GM23338 (cell line): ENCODE measurements around the gene CEACAM7. TPM values are rescaled to one million over a fixed set of nuclear protein-coding genes. Genes with fewer than 3 reads are reported as not detected.
"Not testable (repeated sequence)": the region's sequence is repeated elsewhere in the genome, so short reads cannot be mapped to it uniquely, and the experiment has no call there.

Experiments used
- ATAC-seq: fragments of 200-7000 bp; cut with Tn5 transposase; 3 replicates; pipeline ENCODE4 v1.9.1; 2020
- DNase-seq: peaks from one replicate; pipeline ENCODE4 v3.0.0-alpha.2; 2015; ENCODE audit warnings: low spot score
- H2AFZ ChIP-seq: fragments of 200-600 bp; sonication (generic); 2 replicates; pipeline ENCODE4 v1.8.0; 2016; ENCODE audit warnings: antibody characterized with exemption, mild to moderate bottlenecking, moderate library complexity
- H3F3A ChIP-seq: fragments of 200-600 bp; sonication (generic); replicated peaks from 2 replicates; pipeline ENCODE4 v1.8.0; 2017; ENCODE audit warnings: antibody characterized with exemption, mixed run types, low read depth
- H3K27ac ChIP-seq: fragments of 200-600 bp; sonication (generic); 2 replicates; pipeline ENCODE4 v1.6.1; 2016; ENCODE audit warnings: low read depth
- H3K27me3 ChIP-seq: fragments of 200-600 bp; sonication (generic); 2 replicates; pipeline ENCODE4 v1.8.0; 2016; ENCODE audit warnings: mild to moderate bottlenecking, mixed run types, moderate library complexity; ENCODE audit not compliant: insufficient read depth
- H3K36me3 ChIP-seq: fragments of 200-600 bp; sonication (generic); 2 replicates; pipeline ENCODE4 v1.8.0; 2016; ENCODE audit warnings: mild to moderate bottlenecking; ENCODE audit not compliant: insufficient read depth
- H3K4me1 ChIP-seq: fragments of 200-600 bp; sonication (generic); 2 replicates; pipeline ENCODE4 v1.8.0; 2016; ENCODE audit warnings: mild to moderate bottlenecking, moderate library complexity; ENCODE audit not compliant: insufficient read depth
- H3K4me2 ChIP-seq: fragments of 200-600 bp; sonication (generic); 2 replicates; pipeline ENCODE4 v1.7.1; 2017; ENCODE audit warnings: mixed run types
- H3K4me3 ChIP-seq: fragments of 200-600 bp; sonication (generic); 2 replicates; pipeline ENCODE4 v1.6.1; 2016; ENCODE audit warnings: mixed run types
- H3K79me2 ChIP-seq: fragments of 200-600 bp; sonication (generic); replicated peaks from 2 replicates; pipeline ENCODE4 v1.8.0; 2017; ENCODE audit warnings: mild to moderate bottlenecking; ENCODE audit not compliant: insufficient read depth
- H3K9me2 ChIP-seq: fragments of 200-600 bp; sonication (generic); 2 replicates; pipeline ENCODE4 v1.8.0; 2017; ENCODE audit not compliant: insufficient read depth
- H4K20me1 ChIP-seq: fragments of 200-600 bp; sonication (generic); replicated peaks from 2 replicates; pipeline ENCODE4 v1.8.0; 2017; ENCODE audit warnings: mild to moderate bottlenecking; ENCODE audit not compliant: insufficient read depth
- H3K27ac Mint-ChIP-seq: 2 replicates; pipeline ENCODE4 v1.8.0; 2020; ENCODE audit warnings: inconsistent platforms, mild to moderate bottlenecking, moderate library complexity, mixed read lengths
- H3K27me3 Mint-ChIP-seq: 3 replicates; pipeline ENCODE4 v1.8.0; 2022; ENCODE audit warnings: low read depth, mild to moderate bottlenecking, moderate library complexity, mixed read lengths, inconsistent platforms; ENCODE audit not compliant: insufficient read depth, poor library complexity
- H3K36me3 Mint-ChIP-seq: 3 replicates; pipeline ENCODE4 v1.8.0; 2021; ENCODE audit warnings: low read depth, mild to moderate bottlenecking, inconsistent platforms, moderate library complexity, mixed read lengths
- H3K4me1 Mint-ChIP-seq: 3 replicates; pipeline ENCODE4 v1.8.0; 2020; ENCODE audit warnings: mild to moderate bottlenecking, inconsistent platforms, mixed read lengths
- H3K4me3 Mint-ChIP-seq: 3 replicates; pipeline ENCODE4 v1.8.0; 2021; ENCODE audit warnings: moderate library complexity, mild to moderate bottlenecking, inconsistent platforms, mixed read lengths
- H3K9me3 Mint-ChIP-seq: 3 replicates; pipeline ENCODE4 v1.8.0; 2020; ENCODE audit warnings: moderate library complexity, mild to moderate bottlenecking, inconsistent platforms, mixed read lengths
- CREB1 ChIP-seq: fragments of 250-450 bp; sonication (Bioruptor Pico); IDR thresholded peaks from 2 replicates; pipeline ENCODE4 v1.5.0; 2020; ENCODE audit warnings: low read depth, mild to moderate bottlenecking, moderate library complexity
- CTCF ChIP-seq, 2 experiments: fragments of 200-600 bp in 1 of 2; sonication (generic) in 1 of 2; conservative IDR thresholded peaks; 2 replicates each; pipeline versions ENCODE4 v1.5.1 to v1.6.1; 2016 to 2017; ENCODE audit warnings: antibody characterized with exemption in 2 of 2, low read depth in 2 of 2, mild to moderate bottlenecking in 2 of 2, moderate library complexity in 1 of 2
- EZH2 ChIP-seq: fragments of 200-600 bp; sonication (generic); IDR thresholded peaks from one replicate; pipeline ENCODE4 v1.8.0; 2017; ENCODE audit warnings: antibody characterized with exemption, mild to moderate bottlenecking, low read depth; ENCODE audit not compliant: unreplicated experiment
- EZH2phosphoT487 ChIP-seq: fragments of 200-600 bp; sonication (generic); IDR thresholded peaks from one replicate; pipeline ENCODE4 v1.8.1; 2018; ENCODE audit warnings: antibody characterized with exemption; ENCODE audit not compliant: unreplicated experiment
- JUNB ChIP-seq: IDR thresholded peaks from one replicate; pipeline ENCODE4 v1.6.1; 2016; ENCODE audit warnings: antibody characterized with exemption; ENCODE audit not compliant: unreplicated experiment
- NANOG ChIP-seq: IDR thresholded peaks from 2 replicates; pipeline ENCODE4 v1.6.1; 2016; ENCODE audit warnings: antibody characterized with exemption, borderline replicate concordance
- STAT1 ChIP-seq: IDR thresholded peaks from one replicate; pipeline ENCODE4 v1.6.1; 2016; ENCODE audit warnings: antibody characterized with exemption; ENCODE audit not compliant: unreplicated experiment
- ZNF331 ChIP-seq: fragments of 250-450 bp; sonication (Bioruptor Pico); IDR thresholded peaks from 2 replicates; pipeline ENCODE4 v1.5.0; 2020; ENCODE audit warnings: low read depth, mild to moderate bottlenecking, moderate library complexity
- polyA plus RNA-seq: library from polyadenylated mRNA; unstranded; fragments of >200 nt; fragmentation: Nextera tagmentation; extraction: Ambion mirVana; gene quantifications from 2 replicates; pipeline ENCODE4 v1.2.1, GENCODE V29; 2016
- total RNA-seq: library from RNA; depleted of rRNA; stranded (reverse); fragments of >200 nt; shearing (Covaris generic); gene quantifications from 2 replicates; pipeline ENCODE4 v1.2.3, GENCODE V29; 2014

The CEACAM7 gene
- total and polyA plus RNA-seq, 2 experiments from 2014 or later = 0.24 TPM; not detected in 1

- no peaks in the 10 kb centered on the region for H3K79me2 ChIP-seq
- H3K9me2 ChIP-seq = no peaks in the 10 kb centered on the region
- Mint-ChIP-seq H3K36me3 (no peaks in the 10 kb centered on the region), H3K9me3 (no peaks in the 10 kb centered on the region), H3K4me3 (no peak overlapping the region), H3K27ac (no peak overlapping the region), H3K4me1 (peaks cover 2% of the 10 kb centered on the region; the same call in 1 of the 3 replicates), H3K27me3 (peaks cover 17% of the 10 kb centered on the region)
- H3K4me2 ChIP-seq = no peak overlapping the region
- H3K4me3 ChIP-seq = no peak overlapping the region
- ATAC-seq (no peak), DNase-seq (no peak)
- peaks cover 4% of the 10 kb centered on the region; the same call in 1 of the 2 replicates for H4K20me1 ChIP-seq
- H2AFZ ChIP-seq = no peak overlapping the region
- H3K27ac ChIP-seq = no peak overlapping the region
- H3K27me3 ChIP-seq = no peaks in the 10 kb centered on the region
- no peaks in the 10 kb centered on the region for H3F3A ChIP-seq
- no peaks in the 10 kb centered on the region for H3K36me3 ChIP-seq
- no peaks in the 10 kb centered on the region for H3K4me1 ChIP-seq
- TF ChIP-seq STAT1 (no peak), EZH2phosphoT487 (no peak), NANOG (no peak), CTCF (conservative IDR thresholded peaks at IDR 0.05; ENCODE audit: low read depth in 2 of 2) (no peak), EZH2 (no peak), ZNF331 (no peak)
These were observed 22.0 kb upstream of the CEACAM7 start for GRCh38 chr19:41709951-41710645.

- H3K36me3 Mint-ChIP-seq, H3K4me3 Mint-ChIP-seq, H3K4me2 ChIP-seq, H3K27ac ChIP-seq, H3F3A ChIP-seq, H4K20me1 ChIP-seq, H3K4me1 Mint-ChIP-seq, H3K79me2 ChIP-seq, H3K9me2 ChIP-seq, DNase-seq, H3K36me3 ChIP-seq, H3K4me3 ChIP-seq, H3K27me3 ChIP-seq, H3K27ac Mint-ChIP-seq, H3K4me1 ChIP-seq, ATAC-seq, H2AFZ ChIP-seq, H3K9me3 Mint-ChIP-seq: not testable (repeated sequence)
- H3K27me3 Mint-ChIP-seq = peaks cover 17% of the 10 kb centered on the region
These were observed 21.4 kb upstream of the CEACAM7 start for GRCh38 chr19:41709516-41709915.

- H3K4me1 Mint-ChIP-seq = peaks cover 2% of the 10 kb centered on the region; the same call in 1 of the 3 replicates
- no peaks in the 10 kb centered on the region for H3K9me2 ChIP-seq
- H3K4me2 ChIP-seq = no peak within 1 kb of the TSS
- H3K79me2 ChIP-seq = no peaks in the 10 kb centered on the region
- no peaks in the 10 kb centered on the region for H3K27me3 ChIP-seq
- no peak within 1 kb of the TSS for H2AFZ ChIP-seq
- no peaks in the 10 kb centered on the region for H3K4me1 ChIP-seq
- ATAC-seq (no peak), DNase-seq (no peak)
- H3K27ac ChIP-seq = no peak within 1 kb of the TSS
- H4K20me1 ChIP-seq = peaks cover 4% of the 10 kb centered on the region; the same call in 1 of the 2 replicates
- no peaks in the 10 kb centered on the region for H3K36me3 Mint-ChIP-seq
- no peaks in the 10 kb centered on the region for H3K9me3 Mint-ChIP-seq
- no peak within 1 kb of the TSS for H3K27ac Mint-ChIP-seq
- H3K4me3 Mint-ChIP-seq = no peak within 1 kb of the TSS
- H3K4me3 ChIP-seq = no peak within 1 kb of the TSS
- H3F3A ChIP-seq = no peaks in the 10 kb centered on the region
- H3K36me3 ChIP-seq = no peaks in the 10 kb centered on the region
- H3K27me3 Mint-ChIP-seq = peaks cover 17% of the 10 kb centered on the region
- TF ChIP-seq CREB1 (CRISPR knock-in tag) (no peak), JUNB (no peak), STAT1 (no peak), CTCF (conservative IDR thresholded peaks at IDR 0.05; ENCODE audit: low read depth in 2 of 2) (no peak), EZH2 (no peak)
These were observed 20.4 kb upstream of the CEACAM7 start, which contains the start of gene CEACAM5 for GRCh38 chr19:41708481-41708880. Gene CEACAM5, plus strand, starts transcription at chr19:41708626. Its CDS starts 106 bp downstream, at chr19:41708732.
